ENCODE data around the gene MEAK7.

DNA sequence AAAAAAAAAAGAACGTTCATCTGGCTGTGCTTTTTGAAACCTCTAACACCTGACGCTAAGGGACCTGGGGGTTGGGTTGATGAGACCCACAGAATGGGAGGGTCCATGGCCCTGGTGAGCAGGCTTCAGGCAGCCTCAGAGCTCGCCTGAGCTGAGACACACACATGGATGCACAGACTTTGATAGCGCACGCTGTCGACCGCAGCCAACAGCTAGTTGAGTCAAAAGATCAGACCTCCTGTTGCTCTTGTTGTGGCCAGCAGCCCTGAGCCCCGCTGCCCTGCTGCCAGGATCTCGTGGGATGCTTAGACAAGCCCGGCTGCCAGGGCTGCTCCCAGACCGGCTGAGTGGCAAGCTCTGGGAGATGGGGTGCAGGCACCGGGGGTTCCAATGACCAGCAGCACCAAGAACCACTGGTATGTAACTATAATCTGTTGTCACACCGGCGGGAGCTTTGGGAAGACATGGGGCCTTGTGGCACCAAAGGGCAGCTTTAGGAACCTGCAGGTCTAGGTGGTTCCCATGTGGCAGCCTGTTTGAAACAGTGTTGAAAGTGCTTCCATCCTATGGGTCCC, 20.0 kb upstream of the MEAK7 start:
- TF ChIP-seq, protein P1, sequence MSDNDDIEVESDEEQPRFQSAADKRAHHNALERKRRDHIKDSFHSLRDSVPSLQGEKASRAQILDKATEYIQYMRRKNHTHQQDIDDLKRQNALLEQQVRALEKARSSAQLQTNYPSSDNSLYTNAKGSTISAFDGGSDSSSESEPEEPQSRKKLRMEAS (IDR thresholded peaks at IDR 0.05) = no peak
- TF ChIP-seq FOXM1 (IDR thresholded peaks at IDR 0.05; ENCODE audit: borderline replicate concordance, low read depth) = no peak
- no peak for TF ChIP-seq TAF1 (IDR thresholded peaks at IDR 0.05; ENCODE audit: low read depth)
- no peak for TF ChIP-seq EP300 (IDR thresholded peaks at IDR 0.05; ENCODE audit: borderline replicate concordance)
- no peak for TF ChIP-seq RAD21 (IDR thresholded peaks at IDR 0.05; ENCODE audit: low read depth)

Data from Ishikawa (cell line).